RWPE2 (cell line): Measurements from ENCODE around the gene HOXD8.

Source experiments
- ATAC-seq: fragments of 200-7000 bp; cut with Tn5 transposase; 3 replicates; pipeline ENCODE4 v1.9.1; 2021; ENCODE audit warnings: low read depth
- DNase-seq: peaks from one replicate; pipeline ENCODE4 v3.0.0-alpha.2; 2020; ENCODE audit warnings: low spot score
- H3K27ac ChIP-seq: fragments of 450-650 bp; 2 replicates; pipeline ENCODE4 v1.5.1; 2017; ENCODE audit warnings: mild to moderate bottlenecking; ENCODE audit not compliant: poor library complexity, severe bottlenecking
- H3K27me3 ChIP-seq: fragments of 250-450 bp; sonication (Bioruptor Pico); 2 replicates; pipeline ENCODE4 v1.5.1; 2021; ENCODE audit warnings: mild to moderate bottlenecking, moderate library complexity; ENCODE audit not compliant: insufficient read depth, poor library complexity, severe bottlenecking
- H3K36me3 ChIP-seq: fragments of 250-450 bp; sonication (Bioruptor Pico); 2 replicates; pipeline ENCODE4 v1.5.1; 2020; ENCODE audit warnings: low read depth, mild to moderate bottlenecking, moderate library complexity
- H3K4me1 ChIP-seq: fragments of 250-450 bp; sonication (Bioruptor Pico); 2 replicates; pipeline ENCODE4 v1.5.1; 2021; ENCODE audit warnings: mild to moderate bottlenecking, moderate library complexity; ENCODE audit not compliant: insufficient read depth, poor library complexity, severe bottlenecking
- H3K4me3 ChIP-seq: fragments of 250-450 bp; sonication (Bioruptor Pico); 2 replicates; pipeline ENCODE4 v1.5.1; 2021; ENCODE audit warnings: mild to moderate bottlenecking, moderate library complexity; ENCODE audit not compliant: severe bottlenecking
- H3K9me3 ChIP-seq: fragments of 250-450 bp; sonication (Bioruptor Pico); 2 replicates; pipeline ENCODE4 v1.5.1; 2021; ENCODE audit warnings: mild to moderate bottlenecking, moderate library complexity; ENCODE audit not compliant: severe bottlenecking
- CTCF ChIP-seq: fragments of 450-650 bp; IDR thresholded peaks from one replicate; pipeline ENCODE4 v1.5.1; 2017; ENCODE audit warnings: mild to moderate bottlenecking, moderate library complexity; ENCODE audit not compliant: poor library complexity, severe bottlenecking

Gene HOXD8

GRCh38 chr2:176117823-176118371 lies 11.6 kb upstream of the HOXD8 start:
- Histone ChIP-seq H3K4me3 (no peak overlapping the region), H3K9me3 (no peaks in the 10 kb centered on the region), H3K27ac (no peak overlapping the region), H3K27me3 (no peaks in the 10 kb centered on the region), H3K36me3 (peaks cover 34% of the 10 kb centered on the region), H3K4me1 (peaks cover 6% of the 10 kb centered on the region)
- DNase-seq (no peak), ATAC-seq (no peak)
- no peak for TF ChIP-seq CTCF

GRCh38 chr2:176118601-176119339 lies 10.7 kb upstream of the HOXD8 start:
- Histone ChIP-seq H3K27ac (no peak overlapping the region), H3K27me3 (no peaks in the 10 kb centered on the region), H3K4me3 (no peak overlapping the region), H3K4me1 (peaks cover 6% of the 10 kb centered on the region), H3K9me3 (no peaks in the 10 kb centered on the region), H3K36me3 (peaks cover 32% of the 10 kb centered on the region)
- ATAC-seq = no peak
- DNase-seq = no peak
- peak; percentile 24 for TF ChIP-seq CTCF

GRCh38 chr2:176120364-176121189 lies 8.9 kb upstream of the HOXD8 start:
- no peak overlapping the region for H3K27ac ChIP-seq
- no peaks in the 10 kb centered on the region for H3K27me3 ChIP-seq
- TF ChIP-seq CTCF = no peak
- ATAC-seq (no peak), DNase-seq (no peak)
- no peaks in the 10 kb centered on the region for H3K9me3 ChIP-seq
- H3K4me1 ChIP-seq = peaks cover 1% of the 10 kb centered on the region
- peaks cover 34% of the 10 kb centered on the region for H3K36me3 ChIP-seq
- no peak overlapping the region for H3K4me3 ChIP-seq

- Histone ChIP-seq H3K27me3 (no peaks in the 10 kb centered on the region), H3K4me1 (no peaks in the 10 kb centered on the region), H3K9me3 (no peaks in the 10 kb centered on the region), H3K27ac (no peak overlapping the region), H3K4me3 (no peak overlapping the region), H3K36me3 (peaks cover 34% of the 10 kb centered on the region)
- DNase-seq (no peak), ATAC-seq (no peak)
- TF ChIP-seq CTCF = no peak
These were observed 8.1 kb upstream of the HOXD8 start for GRCh38 chr2:176121190-176122051.
